ENCODE data around the gene C1orf87.

DNA sequence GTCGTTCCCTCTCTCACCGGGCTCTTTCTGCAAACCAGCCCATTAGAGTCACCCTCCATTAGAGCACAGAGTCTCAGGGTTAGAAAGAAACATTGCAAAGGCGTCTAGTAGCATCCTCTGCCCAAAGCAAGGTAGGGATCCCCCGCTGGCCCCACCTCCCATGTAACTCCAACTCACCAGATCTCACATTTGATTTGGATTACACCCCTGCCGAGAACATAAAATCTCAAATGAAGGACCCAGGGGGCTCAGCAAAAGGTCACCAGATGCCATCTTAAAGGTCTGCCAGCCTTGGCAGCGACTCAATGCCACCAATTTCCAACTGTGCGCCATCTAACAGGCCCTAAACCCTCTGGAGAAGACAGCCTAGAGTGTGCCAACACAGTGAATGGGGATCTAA is 14.1 kb downstream of the C1orf87 start:
- TF ChIP-seq CTCF (conservative IDR thresholded peaks at IDR 0.05) (no peak), ZFX (IDR thresholded peaks at IDR 0.05) (no peak)
